ENCODE measurements around the gene VCX2.

DNA sequence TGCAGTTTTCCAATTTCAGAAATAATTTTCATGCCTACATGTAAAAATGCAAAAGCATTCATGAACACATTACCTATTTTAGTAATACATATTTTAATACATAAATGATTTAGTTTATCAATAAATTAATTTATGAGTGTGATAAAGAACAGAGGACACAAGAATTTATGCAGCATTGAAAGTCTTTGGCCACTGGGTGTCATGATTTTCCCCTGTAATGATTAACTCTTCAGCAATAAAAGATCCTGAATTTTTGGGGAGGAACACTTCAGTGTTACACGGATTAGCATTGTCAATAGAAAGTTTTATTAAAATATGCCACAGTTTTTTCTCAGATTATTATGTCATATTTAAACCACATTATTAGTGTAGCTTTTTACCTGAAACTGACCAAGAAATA, 8.6 kb upstream of the VCX2 start:
- TF ChIP-seq EZH2 (IDR thresholded peaks at IDR 0.05; ENCODE audit: insufficient read depth, poor library complexity, severe bottlenecking) (no peak), EZH2phosphoT487 (IDR thresholded peaks at IDR 0.05; ENCODE audit: insufficient read depth, low read depth) (no peak)

Measured in GM23248 (cell line).